SK-N-SH (cell line): ENCODE measurements around the gene SYNPR. TPM values are rescaled to one million over a fixed set of nuclear protein-coding genes. Genes with fewer than 3 reads are reported as not detected.

Experiments
- CTCF ChIA-PET: fragments of 300-600, 350-600 bp; formaldehyde crosslinking; extraction: SDS; loops from one replicate; lab custom pipeline; 2021; lab: Yijun Ruan, JAX
- POLR2A ChIA-PET: fragments of 350-600 bp; sonication (Branson Sonifier 250); formaldehyde crosslinking; extraction: SDS; loops from one replicate; lab custom pipeline; 2020; ENCODE audit warnings: antibody characterized with exemption, inconsistent platforms; lab: Yijun Ruan, JAX
- DNase-seq: peaks from one replicate; pipeline ENCODE4 v3.0.0; 2012
- H2AFZ ChIP-seq: fragments of 200-600 bp; sonication (generic); 2 replicates; pipeline ENCODE4 v1.8.1; 2016; ENCODE audit warnings: antibody characterized with exemption, mild to moderate bottlenecking, low read depth
- H3F3A ChIP-seq: fragments of 200-600 bp; sonication (generic); replicated peaks from 2 replicates; pipeline ENCODE3; 2016; ENCODE audit warnings: antibody characterized with exemption, mild to moderate bottlenecking; ENCODE audit not compliant: insufficient read depth
- H3K27ac ChIP-seq, 2 experiments: fragments of 200-500 bp in 1 of 2; fragments of 200-600 bp in 1 of 2; sonication (Bioruptor generic) in 1 of 2; sonication (generic), shearing (Covaris generic) in 1 of 2; 2 replicates each; pipeline versions ENCODE4 v1.5.1 to v1.6.1; 2014 to 2016; ENCODE audit warnings: low read depth in 2 of 2, inconsistent platforms in 1 of 2, low read length in 1 of 2, mild to moderate bottlenecking in 1 of 2, mixed read lengths in 1 of 2
- H3K27me3 ChIP-seq: fragments of 200-600 bp; sonication (generic), shearing (Covaris generic); 2 replicates; pipeline ENCODE4 v1.6.1; 2016; ENCODE audit warnings: mixed run types; ENCODE audit not compliant: insufficient read depth
- H3K36me3 ChIP-seq, 2 experiments: fragments of 200-500 bp in 1 of 2; fragments of 200-600 bp in 1 of 2; sonication (Bioruptor generic) in 1 of 2; sonication (generic) in 1 of 2; replicated peaks in 1 of 2; 2 replicates each; pipeline versions ENCODE3 to v1.5.1; 2014 to 2016; ENCODE audit warnings: low read length in 1 of 2, mild to moderate bottlenecking in 1 of 2; ENCODE audit not compliant: insufficient read depth in 2 of 2, control insufficient read depth in 1 of 2
- H3K4me1 ChIP-seq, 2 experiments: fragments of 200-500 bp in 1 of 2; fragments of 200-600 bp in 1 of 2; sonication (Bioruptor generic) in 1 of 2; sonication (generic), shearing (Covaris generic) in 1 of 2; 2 replicates each; pipeline versions ENCODE4 v1.5.1 to v1.6.1; 2014 to 2016; ENCODE audit warnings: low read depth in 1 of 2, low read length in 1 of 2, mixed run types in 1 of 2; ENCODE audit not compliant: insufficient read depth in 2 of 2, control insufficient read depth in 1 of 2
- H3K4me2 ChIP-seq: fragments of 200-600 bp; sonication (generic), shearing (Covaris generic); 2 replicates; pipeline ENCODE4 v1.6.1; 2017; ENCODE audit warnings: mixed run types
- H3K4me3 ChIP-seq, 2 experiments: fragments of 200-500 bp in 1 of 2; fragments of 200-600 bp in 1 of 2; sonication (Bioruptor generic) in 1 of 2; sonication (generic), shearing (Covaris generic) in 1 of 2; 2 replicates each; pipeline versions ENCODE4 v1.5.1 to v1.8.1; 2014 to 2016; ENCODE audit warnings: low read depth in 2 of 2, inconsistent platforms in 1 of 2, low read length in 1 of 2, mild to moderate bottlenecking in 1 of 2, mixed read lengths in 1 of 2, moderate library complexity in 1 of 2
- H3K79me2 ChIP-seq: fragments of 200-600 bp; sonication (generic); 2 replicates; pipeline ENCODE4 v1.8.1; 2017; ENCODE audit warnings: mild to moderate bottlenecking; ENCODE audit not compliant: insufficient read depth
- H3K9ac ChIP-seq: fragments of 200-600 bp; sonication (generic); 2 replicates; pipeline ENCODE4 v1.6.1; 2017; ENCODE audit warnings: mixed run types
- H3K9me2 ChIP-seq: fragments of 200-600 bp; sonication (generic); 2 replicates; pipeline ENCODE4 v1.6.1; 2017; ENCODE audit warnings: mixed run types
- H3K9me3 ChIP-seq: fragments of 200-600 bp; sonication (generic); 2 replicates; pipeline ENCODE4 v1.6.1; 2017; ENCODE audit warnings: mixed run types, mild to moderate bottlenecking, moderate library complexity
- H4K20me1 ChIP-seq: fragments of 200-600 bp; sonication (generic); 2 replicates; pipeline ENCODE4 v1.6.1; 2017; ENCODE audit warnings: mild to moderate bottlenecking, mixed run types; ENCODE audit not compliant: insufficient read depth
- CHD2 ChIP-seq: fragments of 150-350 bp; IDR thresholded peaks from 2 replicates; pipeline ENCODE4 v1.6.1; 2018; ENCODE audit warnings: low read length; ENCODE audit not compliant: partially characterized antibody
- EP300 ChIP-seq, 2 experiments: IDR thresholded peaks; 2 replicates each; pipeline versions ENCODE4 v1.4.0 to v1.6.1; 2012; ENCODE audit warnings: borderline replicate concordance in 1 of 2, low read depth in 1 of 2, low read length in 1 of 2
- FOSL2 ChIP-seq: IDR thresholded peaks from 2 replicates; pipeline ENCODE4 v1.4.0; 2012; ENCODE audit warnings: low read depth, mild to moderate bottlenecking, moderate library complexity, borderline replicate concordance
- FOXJ3 ChIP-seq: sonication (generic); formaldehyde crosslinking; IDR thresholded peaks from 2 replicates; pipeline ENCODE4 v1.5.1; 2020; ENCODE audit warnings: mild to moderate bottlenecking, missing genetic modification reagents
- FOXM1 ChIP-seq: IDR thresholded peaks from 2 replicates; pipeline ENCODE4 v1.4.0; 2012; ENCODE audit warnings: low read depth, mild to moderate bottlenecking
- GATA2 ChIP-seq: sonication (generic); formaldehyde crosslinking; IDR thresholded peaks from 2 replicates; pipeline ENCODE4 v1.5.0; 2020; ENCODE audit warnings: mild to moderate bottlenecking, missing genetic modification reagents
- NFIC ChIP-seq: IDR thresholded peaks from 2 replicates; pipeline ENCODE4 v1.4.0; 2012; ENCODE audit warnings: borderline replicate concordance
- NRF1 ChIP-seq: IDR thresholded peaks from 2 replicates; pipeline ENCODE4 v1.6.1; 2012; ENCODE audit warnings: low read depth, mild to moderate bottlenecking, low read length
- RAD21 ChIP-seq: IDR thresholded peaks from 2 replicates; pipeline ENCODE4 v1.6.1; 2012; ENCODE audit warnings: mild to moderate bottlenecking, low read length
- RCOR1 ChIP-seq: fragments of 150-350 bp; IDR thresholded peaks from 2 replicates; pipeline ENCODE4 v1.6.1; 2017; ENCODE audit warnings: antibody characterized with exemption, low read length
- RFX5 ChIP-seq: IDR thresholded peaks from 2 replicates; pipeline ENCODE4 v1.6.1; 2012; ENCODE audit warnings: mild to moderate bottlenecking, improper control_type of control experiment, low read length
- RXRA ChIP-seq: IDR thresholded peaks from 2 replicates; pipeline ENCODE4 v1.4.0; 2012; ENCODE audit warnings: low read depth, mild to moderate bottlenecking, borderline replicate concordance
- SIN3A ChIP-seq: IDR thresholded peaks from 2 replicates; pipeline ENCODE4 v1.6.1; 2012; ENCODE audit warnings: low read depth, mild to moderate bottlenecking, low read length, moderate library complexity, borderline replicate concordance
- WGBS: methylation state at CpG from one replicate; pipeline ENCODE4 v1.1.6; 2017; ENCODE audit warnings: low lambda C conversion rate; 5-methylcytosine and 5-hydroxymethylcytosine counted together
- polyA plus RNA-seq, 3 experiments: library from polyadenylated mRNA; depleted of rRNA; stranded (reverse); fragments of >200 nt; gene quantifications; 2 replicates each; pipeline ENCODE4 v1.2.3, GENCODE V29; 2012
- TF ChIP-seq, protein P1 (sequence below): fragments of 150-350 bp; IDR thresholded peaks from 2 replicates; pipeline ENCODE4 v1.6.1; 2016; ENCODE audit warnings: mild to moderate bottlenecking, low read depth, low read length
- TF ChIP-seq, protein P2 (sequence below): fragments of 200-600 bp; sonication (generic); IDR thresholded peaks from 2 replicates; pipeline ENCODE4 v1.6.1; 2017; ENCODE audit warnings: antibody characterized with exemption, mild to moderate bottlenecking, moderate library complexity
- TF ChIP-seq, protein P3 (sequence below): IDR thresholded peaks from 2 replicates; pipeline ENCODE4 v1.4.0; 2012; ENCODE audit warnings: low read depth, borderline replicate concordance

The SYNPR gene
- polyA plus RNA-seq, 1 of the 3 experiments (the other 2 are of a cell fraction), result not detected

DNA sequence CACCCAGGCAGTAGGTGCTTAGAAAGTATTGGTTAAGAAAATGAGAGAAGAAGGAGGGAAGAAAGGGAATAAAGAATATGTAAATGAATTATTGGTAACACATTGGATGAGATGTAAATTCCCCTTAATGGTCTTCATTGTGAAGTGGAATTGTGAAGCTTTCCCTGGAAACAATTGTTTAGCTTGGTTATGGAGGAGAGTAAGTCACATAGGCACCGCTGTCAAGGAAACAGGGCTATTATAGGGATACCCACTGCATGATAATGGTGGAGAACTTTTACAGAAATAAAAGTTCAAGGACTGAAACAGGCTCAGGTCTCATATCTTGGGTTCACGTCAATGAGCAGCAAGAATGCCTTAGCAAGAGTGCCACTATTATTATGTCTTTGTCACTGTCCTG lies 9.5 kb downstream of the SYNPR start:
- no peak overlapping the region for H3K9ac ChIP-seq
- ChIA-PET CTCF (no interaction called here), POLR2A (no interaction called here)
- H3K36me3 ChIP-seq, result no peaks in the 10 kb centered on the region
- H4K20me1 ChIP-seq, result no peaks in the 10 kb centered on the region
- no peak overlapping the region for H3K27ac ChIP-seq
- no peak overlapping the region for H3K4me3 ChIP-seq
- H3F3A ChIP-seq, result no peaks in the 10 kb centered on the region
- H3K27me3 ChIP-seq, result no peaks in the 10 kb centered on the region
- H3K4me1 ChIP-seq, result no peaks in the 10 kb centered on the region
- TF ChIP-seq, protein P1, sequence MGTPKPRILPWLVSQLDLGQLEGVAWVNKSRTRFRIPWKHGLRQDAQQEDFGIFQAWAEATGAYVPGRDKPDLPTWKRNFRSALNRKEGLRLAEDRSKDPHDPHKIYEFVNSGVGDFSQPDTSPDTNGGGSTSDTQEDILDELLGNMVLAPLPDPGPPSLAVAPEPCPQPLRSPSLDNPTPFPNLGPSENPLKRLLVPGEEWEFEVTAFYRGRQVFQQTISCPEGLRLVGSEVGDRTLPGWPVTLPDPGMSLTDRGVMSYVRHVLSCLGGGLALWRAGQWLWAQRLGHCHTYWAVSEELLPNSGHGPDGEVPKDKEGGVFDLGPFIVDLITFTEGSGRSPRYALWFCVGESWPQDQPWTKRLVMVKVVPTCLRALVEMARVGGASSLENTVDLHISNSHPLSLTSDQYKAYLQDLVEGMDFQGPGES, result no peak
- TF ChIP-seq SIN3A (no peak), RCOR1 (no peak), RFX5 (no peak)
- TF ChIP-seq, protein P2, sequence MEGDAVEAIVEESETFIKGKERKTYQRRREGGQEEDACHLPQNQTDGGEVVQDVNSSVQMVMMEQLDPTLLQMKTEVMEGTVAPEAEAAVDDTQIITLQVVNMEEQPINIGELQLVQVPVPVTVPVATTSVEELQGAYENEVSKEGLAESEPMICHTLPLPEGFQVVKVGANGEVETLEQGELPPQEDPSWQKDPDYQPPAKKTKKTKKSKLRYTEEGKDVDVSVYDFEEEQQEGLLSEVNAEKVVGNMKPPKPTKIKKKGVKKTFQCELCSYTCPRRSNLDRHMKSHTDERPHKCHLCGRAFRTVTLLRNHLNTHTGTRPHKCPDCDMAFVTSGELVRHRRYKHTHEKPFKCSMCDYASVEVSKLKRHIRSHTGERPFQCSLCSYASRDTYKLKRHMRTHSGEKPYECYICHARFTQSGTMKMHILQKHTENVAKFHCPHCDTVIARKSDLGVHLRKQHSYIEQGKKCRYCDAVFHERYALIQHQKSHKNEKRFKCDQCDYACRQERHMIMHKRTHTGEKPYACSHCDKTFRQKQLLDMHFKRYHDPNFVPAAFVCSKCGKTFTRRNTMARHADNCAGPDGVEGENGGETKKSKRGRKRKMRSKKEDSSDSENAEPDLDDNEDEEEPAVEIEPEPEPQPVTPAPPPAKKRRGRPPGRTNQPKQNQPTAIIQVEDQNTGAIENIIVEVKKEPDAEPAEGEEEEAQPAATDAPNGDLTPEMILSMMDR, result no peak
- no peak for DNase-seq
- no peaks in the 10 kb centered on the region for H3K9me2 ChIP-seq
- H3K79me2 ChIP-seq, result no peaks in the 10 kb centered on the region
- no peak overlapping the region for H3K4me2 ChIP-seq
- 39% methylated on average over 2 of the region's 2 CpGs for WGBS
- H3K9me3 ChIP-seq, result no peaks in the 10 kb centered on the region
- H2AFZ ChIP-seq, result no peak overlapping the region

GRCh38 chr3:63290686-63291085 lies 12.6 kb downstream of the SYNPR start:
- H3K9me2 ChIP-seq, result no peaks in the 10 kb centered on the region
- H3K9ac ChIP-seq, result no peak overlapping the region
- no peak for DNase-seq
- no peaks in the 10 kb centered on the region for H3K79me2 ChIP-seq
- no peak overlapping the region for H3K4me3 ChIP-seq
- no peaks in the 10 kb centered on the region for H3K4me1 ChIP-seq
- 62% methylated on average over 2 of the region's 2 CpGs for WGBS
- no peak overlapping the region for H3K4me2 ChIP-seq
- ChIA-PET CTCF (interaction anchor here (1.0 to 1.6 kb wide), 2 partner anchors 10 to 59 kb away, joined by 3 read pairs; no protein-coding TSS in a partner anchor), POLR2A (no interaction called here)
- H3K36me3 ChIP-seq, result no peaks in the 10 kb centered on the region
- TF ChIP-seq GATA2 (no peak), NRF1 (no peak), RXRA (no peak), FOXJ3 (no peak), RCOR1 (no peak), CHD2 (no peak), EP300 (IDR thresholded peaks at IDR 0.05; ENCODE audit: borderline replicate concordance in 1 of 2, low read depth in 1 of 2, low read length in 1 of 2) (no peak), FOXM1 (no peak), NFIC (no peak), RAD21 (no peak), FOSL2 (no peak)
- TF ChIP-seq, protein P3, sequence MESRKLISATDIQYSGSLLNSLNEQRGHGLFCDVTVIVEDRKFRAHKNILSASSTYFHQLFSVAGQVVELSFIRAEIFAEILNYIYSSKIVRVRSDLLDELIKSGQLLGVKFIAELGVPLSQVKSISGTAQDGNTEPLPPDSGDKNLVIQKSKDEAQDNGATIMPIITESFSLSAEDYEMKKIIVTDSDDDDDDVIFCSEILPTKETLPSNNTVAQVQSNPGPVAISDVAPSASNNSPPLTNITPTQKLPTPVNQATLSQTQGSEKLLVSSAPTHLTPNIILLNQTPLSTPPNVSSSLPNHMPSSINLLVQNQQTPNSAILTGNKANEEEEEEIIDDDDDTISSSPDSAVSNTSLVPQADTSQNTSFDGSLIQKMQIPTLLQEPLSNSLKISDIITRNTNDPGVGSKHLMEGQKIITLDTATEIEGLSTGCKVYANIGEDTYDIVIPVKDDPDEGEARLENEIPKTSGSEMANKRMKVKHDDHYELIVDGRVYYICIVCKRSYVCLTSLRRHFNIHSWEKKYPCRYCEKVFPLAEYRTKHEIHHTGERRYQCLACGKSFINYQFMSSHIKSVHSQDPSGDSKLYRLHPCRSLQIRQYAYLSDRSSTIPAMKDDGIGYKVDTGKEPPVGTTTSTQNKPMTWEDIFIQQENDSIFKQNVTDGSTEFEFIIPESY, result no peak
- no peaks in the 10 kb centered on the region for H3F3A ChIP-seq
- H3K9me3 ChIP-seq, result no peaks in the 10 kb centered on the region
- H4K20me1 ChIP-seq, result no peaks in the 10 kb centered on the region
- no peak overlapping the region for H3K27ac ChIP-seq
- no peaks in the 10 kb centered on the region for H3K27me3 ChIP-seq
- H2AFZ ChIP-seq, result no peak overlapping the region
